ENCODE measurements around the gene TMEM116. TPM values are rescaled to one million over a fixed set of nuclear protein-coding genes. Genes with fewer than 3 reads are reported as not detected.

TMEM116 gene
- total and polyA plus RNA-seq, 8 donors: 2.5 to 7.3 (median 4.2) TPM

- no peak for DNase-seq
- Histone ChIP-seq H3K4me1 (no peaks in the 10 kb centered on the region), H3K27me3 (no peaks in the 10 kb centered on the region), H3K27ac (no peak overlapping the region), H3K9me3 (no peaks in the 10 kb centered on the region), H3K4me3 (no peak overlapping the region), H3K36me3 (no peaks in the 10 kb centered on the region)
- 93 to 99% methylated on average over 2 of the region's 2 CpGs for WGBS, 2 donors
- no peak for ATAC-seq
- intact Hi-C loops (cut with DNase I): no loop called here
- TF ChIP-seq, protein P1, sequence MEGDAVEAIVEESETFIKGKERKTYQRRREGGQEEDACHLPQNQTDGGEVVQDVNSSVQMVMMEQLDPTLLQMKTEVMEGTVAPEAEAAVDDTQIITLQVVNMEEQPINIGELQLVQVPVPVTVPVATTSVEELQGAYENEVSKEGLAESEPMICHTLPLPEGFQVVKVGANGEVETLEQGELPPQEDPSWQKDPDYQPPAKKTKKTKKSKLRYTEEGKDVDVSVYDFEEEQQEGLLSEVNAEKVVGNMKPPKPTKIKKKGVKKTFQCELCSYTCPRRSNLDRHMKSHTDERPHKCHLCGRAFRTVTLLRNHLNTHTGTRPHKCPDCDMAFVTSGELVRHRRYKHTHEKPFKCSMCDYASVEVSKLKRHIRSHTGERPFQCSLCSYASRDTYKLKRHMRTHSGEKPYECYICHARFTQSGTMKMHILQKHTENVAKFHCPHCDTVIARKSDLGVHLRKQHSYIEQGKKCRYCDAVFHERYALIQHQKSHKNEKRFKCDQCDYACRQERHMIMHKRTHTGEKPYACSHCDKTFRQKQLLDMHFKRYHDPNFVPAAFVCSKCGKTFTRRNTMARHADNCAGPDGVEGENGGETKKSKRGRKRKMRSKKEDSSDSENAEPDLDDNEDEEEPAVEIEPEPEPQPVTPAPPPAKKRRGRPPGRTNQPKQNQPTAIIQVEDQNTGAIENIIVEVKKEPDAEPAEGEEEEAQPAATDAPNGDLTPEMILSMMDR (IDR thresholded peaks at IDR 0.05): no peak
- FAIRE-seq: no peak
Measured at GRCh38 chr12:111991535-111991934, 21.4 kb downstream of the TMEM116 start.

- intact Hi-C loops (cut with DNase I): no loop called here
- ATAC-seq: no peak
- no peak for DNase-seq
- Histone ChIP-seq H3K27ac (no peak overlapping the region), H3K36me3 (no peaks in the 10 kb centered on the region), H3K27me3 (no peaks in the 10 kb centered on the region), H3K4me3 (no peak overlapping the region), H3K9me3 (no peaks in the 10 kb centered on the region), H3K4me1 (no peaks in the 10 kb centered on the region)
- 64% methylated on average over 2 of the region's 2 CpGs for WGBS, 2 donors
- TF ChIP-seq, protein P1 (IDR thresholded peaks at IDR 0.05): no peak
- peak; percentile 53 for FAIRE-seq
Measured at GRCh38 chr12:111984820-111985219, 28.1 kb downstream of the TMEM116 start.

DNA sequence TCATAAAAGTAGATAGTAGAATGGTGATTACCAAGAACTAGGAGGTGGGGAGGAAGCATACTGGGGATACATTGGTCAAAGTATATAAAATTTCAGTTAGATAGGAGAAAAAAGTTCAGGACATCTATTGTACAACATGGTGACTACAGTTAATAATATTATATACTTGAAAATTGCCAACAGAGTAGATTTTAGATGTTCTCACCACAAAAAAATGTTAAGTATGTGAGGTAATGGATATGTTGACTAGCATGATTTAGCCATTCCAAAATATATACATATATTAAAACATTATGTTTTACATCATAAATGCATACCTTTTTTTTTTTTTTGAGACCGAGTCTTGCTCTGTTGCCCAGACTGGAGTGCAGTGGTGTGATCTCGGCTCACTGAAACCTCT lies 31.0 kb downstream of the TMEM116 start:
- Histone ChIP-seq H3K36me3 (no peaks in the 10 kb centered on the region), H3K27me3 (no peaks in the 10 kb centered on the region), H3K4me1 (no peaks in the 10 kb centered on the region), H3K27ac (no peak overlapping the region), H3K9me3 (no peaks in the 10 kb centered on the region), H3K4me3 (no peak overlapping the region)
- ATAC-seq (no peak), DNase-seq (no peak), FAIRE-seq (no peak)
- TF ChIP-seq, protein P1 (IDR thresholded peaks at IDR 0.05): no peak
- intact Hi-C loops (cut with DNase I): no loop called here
- WGBS, 2 donors: 93 to 100% methylated on average over 2 of the region's 2 CpGs

GRCh38 chr12:111980598-111980997 lies 32.4 kb downstream of the TMEM116 start:
- TF ChIP-seq, protein P1 (IDR thresholded peaks at IDR 0.05): no peak
- no peak overlapping the region for H3K27ac ChIP-seq
- DNase-seq (no peak), FAIRE-seq (no peak), ATAC-seq (no peak)
- intact Hi-C loops (cut with DNase I): no loop called here
- H3K4me1 ChIP-seq: no peaks in the 10 kb centered on the region
- 45 to 64% methylated on average over 5 of the region's 5 CpGs for WGBS, 2 donors
- H3K27me3 ChIP-seq: no peaks in the 10 kb centered on the region
- no peaks in the 10 kb centered on the region for H3K36me3 ChIP-seq
- H3K9me3 ChIP-seq: no peaks in the 10 kb centered on the region
- H3K4me3 ChIP-seq: no peak overlapping the region

- Histone ChIP-seq H3K27ac (no peak overlapping the region), H3K27me3 (no peaks in the 10 kb centered on the region), H3K4me1 (no peaks in the 10 kb centered on the region), H3K9me3 (no peaks in the 10 kb centered on the region), H3K4me3 (no peak overlapping the region), H3K36me3 (no peaks in the 10 kb centered on the region)
- ATAC-seq (no peak), DNase-seq (no peak), FAIRE-seq (no peak)
- TF ChIP-seq, protein P1 (IDR thresholded peaks at IDR 0.05): no peak
- intact Hi-C loops (cut with DNase I): no loop called here
Measured at GRCh38 chr12:111978545-111978944, 34.4 kb downstream of the TMEM116 start.

Data from pancreas (tissue), 10 donors.